Suprapubic skin (tissue), 4 donors: Measurements from ENCODE around the gene GALNT15.

Source experiments
- EP300 ChIP-seq: sonication (generic); formaldehyde crosslinking; IDR thresholded peaks from one replicate; pipeline ENCODE4 v1.6.1; 2017; ENCODE audit warnings: antibody characterized with exemption
- POLR2A ChIP-seq, 2 donors: fragments of 450-650 bp; IDR thresholded peaks; one replicate each; pipeline ENCODE4 v1.6.1; 2017; ENCODE audit warnings: antibody characterized with exemption in 2 of 2, mild to moderate bottlenecking in 2 of 2, moderate library complexity in 2 of 2
- POLR2AphosphoS5 ChIP-seq, 3 donors: sonication (generic); formaldehyde crosslinking; IDR thresholded peaks; one replicate each; pipeline ENCODE4 v1.6.1; 2017; ENCODE audit warnings: antibody characterized with exemption in 3 of 3
- TF ChIP-seq, protein P1 (sequence below), 2 donors: fragments of 200-600 bp in 1 of 2; fragments of 450-650 bp in 1 of 2; sonication (generic) in 1 of 2; IDR thresholded peaks; one replicate each; pipeline ENCODE4 v1.5.1; 2016 to 2019; ENCODE audit warnings: antibody characterized with exemption in 2 of 2, mild to moderate bottlenecking in 1 of 2, moderate library complexity in 1 of 2

DNA sequence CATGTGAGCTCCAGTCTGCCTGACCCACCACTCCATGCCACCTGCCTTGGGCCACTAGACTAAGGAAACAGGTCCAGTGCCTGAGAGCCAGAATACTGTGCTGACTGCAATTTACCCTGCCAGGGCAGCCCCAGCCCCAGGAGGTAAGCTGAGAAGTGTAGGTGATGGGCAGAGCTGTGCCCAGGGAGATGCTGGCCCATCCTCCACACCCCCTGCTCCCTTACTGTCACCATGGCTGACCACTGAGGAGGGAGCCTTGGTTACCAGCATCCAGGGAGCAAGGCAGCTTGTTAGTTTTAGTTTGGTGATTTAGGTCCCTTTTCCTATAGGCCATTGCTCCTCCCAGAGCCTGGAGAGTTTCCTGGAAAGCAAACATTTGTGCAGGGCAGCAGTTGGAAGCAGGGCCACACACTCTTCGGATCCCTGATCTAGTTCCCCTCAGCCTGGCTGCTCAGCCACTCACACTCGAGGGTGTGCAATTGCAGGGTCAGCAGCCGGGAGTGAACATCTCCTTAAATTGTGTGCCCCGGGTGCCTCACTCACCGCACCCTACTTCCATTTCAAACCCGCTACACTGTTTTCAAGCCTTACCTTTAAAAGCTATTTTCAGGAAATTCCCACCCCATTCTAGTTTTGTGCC is 2.0 kb downstream of the GALNT15 start:
- TF ChIP-seq, protein P1, sequence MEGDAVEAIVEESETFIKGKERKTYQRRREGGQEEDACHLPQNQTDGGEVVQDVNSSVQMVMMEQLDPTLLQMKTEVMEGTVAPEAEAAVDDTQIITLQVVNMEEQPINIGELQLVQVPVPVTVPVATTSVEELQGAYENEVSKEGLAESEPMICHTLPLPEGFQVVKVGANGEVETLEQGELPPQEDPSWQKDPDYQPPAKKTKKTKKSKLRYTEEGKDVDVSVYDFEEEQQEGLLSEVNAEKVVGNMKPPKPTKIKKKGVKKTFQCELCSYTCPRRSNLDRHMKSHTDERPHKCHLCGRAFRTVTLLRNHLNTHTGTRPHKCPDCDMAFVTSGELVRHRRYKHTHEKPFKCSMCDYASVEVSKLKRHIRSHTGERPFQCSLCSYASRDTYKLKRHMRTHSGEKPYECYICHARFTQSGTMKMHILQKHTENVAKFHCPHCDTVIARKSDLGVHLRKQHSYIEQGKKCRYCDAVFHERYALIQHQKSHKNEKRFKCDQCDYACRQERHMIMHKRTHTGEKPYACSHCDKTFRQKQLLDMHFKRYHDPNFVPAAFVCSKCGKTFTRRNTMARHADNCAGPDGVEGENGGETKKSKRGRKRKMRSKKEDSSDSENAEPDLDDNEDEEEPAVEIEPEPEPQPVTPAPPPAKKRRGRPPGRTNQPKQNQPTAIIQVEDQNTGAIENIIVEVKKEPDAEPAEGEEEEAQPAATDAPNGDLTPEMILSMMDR (IDR thresholded peaks at IDR 0.05) = no peak
- TF ChIP-seq EP300 (no peak), POLR2AphosphoS5 (IDR thresholded peaks at IDR 0.05) (no peak), POLR2A (IDR thresholded peaks at IDR 0.05) (no peak)
